GM12891 (cell line): ENCODE measurements around the gene RGS19.
A peak's percentile ranks its signal among the peaks of the same experiment; 100 is the strongest.

ENCODE experiments used
- POLR2A ChIP-seq: IDR thresholded peaks from 2 replicates; pipeline ENCODE4 v1.6.1; 2011; ENCODE audit warnings: low read depth, low read length, control low read depth
- POLR2AphosphoS5 ChIP-seq: IDR thresholded peaks from 2 replicates; pipeline ENCODE4 v1.6.1; 2011; ENCODE audit warnings: low read depth, low read length, control low read depth
- POU2F2 ChIP-seq: IDR thresholded peaks from 2 replicates; pipeline ENCODE4 v1.6.1; 2011; ENCODE audit warnings: low read depth, mild to moderate bottlenecking, control low read depth, low read length, moderate library complexity
- SPI1 ChIP-seq: IDR thresholded peaks from 2 replicates; pipeline ENCODE4 v1.6.1; 2011; ENCODE audit warnings: low read depth, low read length, control low read depth
- TAF1 ChIP-seq: IDR thresholded peaks from 2 replicates; pipeline ENCODE4 v1.6.1; 2011; ENCODE audit warnings: low read depth, low read length, control low read depth

DNA sequence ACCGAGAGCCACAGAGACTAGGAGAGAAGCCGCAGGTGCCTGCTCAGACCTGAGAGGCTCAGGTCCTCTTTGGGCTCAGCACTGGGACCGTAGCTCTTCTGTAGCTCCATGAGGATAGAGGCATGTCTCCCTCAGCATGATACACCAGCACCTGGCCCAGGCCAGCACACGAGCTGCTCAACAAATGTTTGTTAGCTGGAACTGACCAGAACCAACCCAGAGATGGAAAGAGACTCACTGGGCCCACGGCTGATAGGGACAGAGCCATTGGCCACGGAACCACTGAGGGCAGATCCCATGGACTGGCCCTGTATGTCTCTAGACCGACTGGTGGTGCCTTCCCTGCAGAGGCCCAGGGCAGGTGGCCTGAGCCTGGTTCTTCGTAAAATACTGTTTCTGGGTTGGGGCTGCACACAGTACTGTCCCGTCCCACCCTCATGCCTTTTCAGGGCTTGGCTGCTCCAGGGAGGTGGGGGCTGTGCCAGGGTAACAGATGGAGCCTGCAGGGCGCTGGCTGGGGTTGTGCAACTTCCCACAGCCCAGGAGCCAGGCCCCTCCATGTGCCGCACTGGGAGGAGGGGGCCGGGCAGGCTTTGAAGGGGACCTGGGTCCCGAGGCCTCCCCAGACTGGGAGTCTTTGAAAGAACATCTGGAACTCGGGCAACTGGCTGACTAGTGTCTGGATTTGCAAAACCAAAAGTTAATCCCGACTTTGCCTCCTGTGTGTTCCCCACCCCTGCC, 38.1 kb downstream of the RGS19 start:
- TF ChIP-seq POLR2AphosphoS5, result peak; percentile 77
- peak; percentile 73 for TF ChIP-seq POLR2A
- no peak for TF ChIP-seq TAF1
- peak; percentile 38; the same call in 1 of the 2 replicates for TF ChIP-seq POU2F2
- TF ChIP-seq SPI1, result no peak
